Putamen (tissue), 1 donor: ENCODE measurements around the gene KRTAP10-11.
"Not testable (repeated sequence)": the region's sequence is repeated elsewhere in the genome, so short reads cannot be mapped to it uniquely, and the experiment has no call there.

Source experiments
- DNase-seq: peaks from one replicate; pipeline ENCODE4 v3.0.0-alpha.2; 2016; ENCODE audit warnings: low spot score

KRTAP10-11 gene

DNA sequence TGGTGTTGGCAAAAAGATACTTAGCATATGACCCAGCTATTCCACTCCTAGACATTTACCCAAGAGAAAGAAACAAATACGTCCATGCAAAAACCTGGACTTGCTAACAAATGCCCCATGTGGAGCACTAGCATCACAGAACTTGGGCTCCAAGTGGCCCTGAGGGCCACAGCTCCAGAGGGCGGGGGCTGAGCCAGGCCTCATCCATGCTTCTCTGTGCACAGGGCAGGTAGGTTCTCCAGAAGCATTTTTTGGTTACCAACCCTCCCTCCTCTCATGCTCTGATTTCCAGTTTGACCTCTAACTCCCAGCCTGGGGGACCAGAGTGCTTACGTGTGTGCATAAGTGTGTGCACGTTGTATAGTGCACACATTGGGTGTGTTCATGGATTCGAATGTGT is 18.5 kb downstream of the KRTAP10-11 start:
- DNase-seq: no peak

DNA sequence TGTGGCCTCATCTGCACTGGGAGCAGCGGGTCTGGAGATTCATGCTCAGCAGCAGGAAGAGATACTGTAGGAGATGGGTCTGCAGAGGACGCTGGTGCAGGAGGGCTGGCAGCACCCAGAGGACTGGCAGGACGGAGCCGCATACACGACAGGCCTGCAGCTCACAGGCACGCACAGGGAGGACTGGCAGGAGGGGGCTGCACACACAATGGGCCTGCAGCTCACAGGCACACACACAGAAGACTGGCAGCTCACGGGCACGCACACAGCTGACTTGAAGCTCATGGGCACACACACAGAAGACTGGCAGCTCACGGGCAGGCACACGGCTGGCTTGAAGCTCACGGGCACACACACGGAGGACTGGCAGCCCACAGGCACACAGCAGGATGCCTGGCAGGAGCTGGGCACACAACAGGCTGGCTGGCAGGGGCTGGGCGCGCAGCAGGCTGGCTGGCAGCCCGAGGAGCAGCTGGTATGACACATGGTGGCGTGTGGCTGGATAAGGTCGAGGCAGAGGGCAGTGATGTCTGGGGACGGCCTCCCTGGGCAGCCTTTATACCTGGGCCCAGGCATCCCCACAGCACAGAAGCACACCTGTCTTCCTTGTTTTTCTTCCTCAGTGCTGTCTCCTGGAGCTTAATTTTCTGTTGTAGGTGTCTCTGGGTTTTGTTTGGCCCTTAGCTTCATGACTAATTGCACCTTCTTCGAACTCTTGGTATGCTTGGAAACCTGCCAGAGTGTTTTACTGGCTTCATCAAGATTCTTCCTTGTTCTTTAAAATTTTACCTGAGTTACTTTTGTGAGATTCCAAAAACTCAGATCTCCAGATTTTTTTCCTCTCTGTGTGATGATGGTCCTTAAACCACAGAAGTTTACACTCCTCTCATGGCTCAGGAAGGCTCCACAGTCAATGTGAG is 20.4 kb downstream of the KRTAP10-11 start, which contains the start of gene KRTAP12-2:
Gene KRTAP12-2, minus strand, starts transcription at position 527 of the 920 bp plus-strand sequence. Its CDS starts 41 bp downstream, at position 486.
- no peak for DNase-seq

DNA sequence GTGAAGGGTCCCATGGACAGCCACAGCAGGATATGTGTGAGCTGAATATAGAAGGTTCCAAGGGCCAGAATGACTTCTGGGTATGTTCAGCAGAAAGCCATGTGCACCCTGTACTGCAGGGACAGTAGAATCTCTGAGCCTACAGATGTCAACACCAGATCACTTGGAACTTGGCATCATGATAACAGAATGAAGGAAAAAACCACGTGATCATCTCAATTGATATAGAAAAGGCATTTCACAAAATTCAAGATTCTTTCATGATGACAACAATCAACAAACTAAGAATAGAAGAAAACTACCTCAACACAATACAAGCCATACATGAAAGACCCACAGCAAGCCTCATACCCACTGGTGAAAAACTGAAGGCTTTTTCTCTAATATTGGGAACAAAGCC is 21.4 kb downstream of the KRTAP10-11 start:
- DNase-seq: no peak

DNA sequence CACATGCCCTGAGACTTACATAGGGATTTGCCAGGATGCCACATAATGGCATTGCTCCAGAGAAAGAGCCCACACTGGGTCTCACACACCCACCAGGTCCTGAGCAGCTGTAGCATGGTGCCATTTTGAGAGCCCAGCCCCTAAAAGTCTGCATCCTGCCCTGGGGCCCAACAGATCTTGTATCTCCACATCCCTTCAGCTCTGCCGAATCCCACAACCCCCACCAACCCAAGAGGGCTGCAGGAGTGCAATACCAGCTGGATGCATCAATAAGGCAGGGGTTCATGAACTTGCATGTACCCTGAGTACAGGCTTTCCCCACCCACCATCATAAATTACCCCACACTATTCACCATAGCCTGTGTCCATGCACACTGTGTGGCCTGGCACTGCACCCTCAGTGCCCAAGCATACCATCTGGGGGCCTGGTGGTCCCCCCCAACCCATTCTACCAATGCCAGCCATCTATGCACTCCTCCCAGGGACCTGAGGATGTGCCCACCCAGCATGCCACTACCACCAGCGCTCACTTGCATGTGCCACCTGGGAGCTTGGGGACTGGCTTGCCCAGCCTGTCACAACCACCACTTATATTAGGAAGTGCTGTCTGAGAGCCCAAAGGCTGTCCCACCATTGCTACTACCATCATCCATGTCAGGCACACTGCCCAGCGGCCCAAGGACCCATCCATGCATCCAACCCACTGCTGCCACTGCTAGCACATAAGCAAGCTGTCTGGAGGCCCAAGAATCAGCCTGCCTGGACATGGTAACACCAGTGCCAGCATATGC is 24.6 kb downstream of the KRTAP10-11 start:
- no peak for DNase-seq

DNA sequence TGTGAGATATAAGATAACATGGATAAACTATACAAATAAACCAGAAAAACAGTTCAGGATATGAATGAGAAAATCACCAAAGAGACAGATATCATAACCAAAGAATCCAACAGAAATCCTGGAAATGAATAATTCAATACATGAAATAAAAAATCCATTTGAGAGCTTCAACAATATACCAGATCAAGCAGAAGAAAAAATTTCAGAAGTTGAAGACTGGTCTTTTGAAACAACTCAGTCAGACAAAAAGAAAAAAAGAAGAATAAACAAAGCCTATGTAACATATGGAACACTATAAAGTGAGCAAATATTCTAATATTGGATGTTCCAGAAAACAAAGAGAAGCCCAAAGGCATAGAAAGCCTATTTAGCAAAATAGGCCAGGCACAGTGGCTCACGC is 25.7 kb downstream of the KRTAP10-11 start:
- DNase-seq: no peak

DNA sequence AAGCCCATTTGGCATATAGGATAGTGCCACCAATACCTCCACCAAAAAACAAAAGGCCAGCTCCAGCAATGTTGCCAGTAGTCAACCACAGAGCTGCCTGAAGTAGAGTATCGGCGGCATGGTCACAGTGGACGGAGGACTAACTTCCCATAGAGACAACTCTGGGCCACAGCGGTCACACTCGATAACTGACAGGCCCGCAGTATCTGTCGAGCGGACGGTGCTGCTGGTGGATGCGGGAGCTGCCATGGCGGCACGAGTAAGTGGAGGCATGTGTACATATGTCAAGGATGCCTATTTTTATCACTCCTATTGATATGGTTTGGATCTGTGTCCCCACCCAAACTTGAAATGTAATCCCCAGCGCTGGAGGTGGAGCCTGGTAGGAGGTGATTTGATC is 31.7 kb downstream of the KRTAP10-11 start:
- no peak for DNase-seq

DNA sequence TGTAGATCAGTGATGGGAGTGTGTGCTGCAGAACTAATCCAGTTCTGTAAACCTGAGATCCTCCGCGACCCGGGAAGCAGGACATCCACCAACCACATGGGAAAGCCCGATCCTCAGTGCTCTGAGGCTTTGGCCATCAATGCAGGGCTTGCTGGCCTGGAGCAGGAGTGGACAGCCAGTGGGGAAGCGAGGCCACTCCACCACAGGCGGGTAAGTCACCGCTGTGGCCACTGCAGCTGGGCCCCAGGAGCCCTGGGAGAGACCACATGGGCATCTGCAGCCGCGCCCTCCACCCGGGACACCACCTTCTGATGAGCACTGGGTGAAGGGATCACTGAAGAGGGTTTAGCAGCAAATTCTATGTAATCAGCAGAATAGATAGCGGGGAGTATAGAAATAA is 34.9 kb downstream of the KRTAP10-11 start:
- no peak for DNase-seq

DNA sequence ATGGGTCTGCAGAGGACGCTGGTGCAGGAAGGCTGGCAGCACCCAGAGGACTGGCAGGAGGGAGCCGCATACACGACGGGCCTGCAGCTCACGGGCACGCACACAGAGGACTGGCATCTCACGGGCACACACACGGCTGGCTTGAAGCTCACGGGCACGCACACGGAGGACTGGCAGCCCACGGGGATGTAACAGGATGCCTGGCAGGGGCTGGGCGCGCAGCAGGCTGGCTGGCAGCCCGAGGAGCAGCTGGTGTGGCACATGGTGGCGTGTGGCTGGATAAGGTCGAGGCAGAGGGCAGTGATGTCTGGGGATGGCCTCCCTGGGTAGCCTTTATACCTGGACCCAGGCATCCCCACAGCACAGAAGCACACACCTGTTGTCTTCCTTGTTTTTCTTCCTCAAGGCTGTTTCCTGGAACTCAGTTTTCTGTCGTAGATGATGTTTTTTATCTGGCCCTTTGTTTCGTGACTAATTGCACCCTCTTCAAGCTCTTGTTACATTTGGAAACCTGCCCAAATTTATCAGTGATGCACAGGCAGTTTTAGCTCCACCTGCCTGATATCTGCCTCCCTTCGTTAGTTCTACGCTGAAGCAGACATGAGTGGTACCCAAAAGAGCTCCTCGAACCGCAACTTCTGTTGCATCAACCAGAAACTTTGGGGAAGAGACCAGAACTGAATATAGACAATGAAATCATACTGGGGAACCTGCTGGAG is 35.8 kb downstream of the KRTAP10-11 start, which contains the start of gene KRTAP12-1:
Gene KRTAP12-1, minus strand, starts transcription at position 303 of the 719 bp plus-strand sequence. Its CDS starts 40 bp downstream, at position 263.
- DNase-seq: no peak

DNA sequence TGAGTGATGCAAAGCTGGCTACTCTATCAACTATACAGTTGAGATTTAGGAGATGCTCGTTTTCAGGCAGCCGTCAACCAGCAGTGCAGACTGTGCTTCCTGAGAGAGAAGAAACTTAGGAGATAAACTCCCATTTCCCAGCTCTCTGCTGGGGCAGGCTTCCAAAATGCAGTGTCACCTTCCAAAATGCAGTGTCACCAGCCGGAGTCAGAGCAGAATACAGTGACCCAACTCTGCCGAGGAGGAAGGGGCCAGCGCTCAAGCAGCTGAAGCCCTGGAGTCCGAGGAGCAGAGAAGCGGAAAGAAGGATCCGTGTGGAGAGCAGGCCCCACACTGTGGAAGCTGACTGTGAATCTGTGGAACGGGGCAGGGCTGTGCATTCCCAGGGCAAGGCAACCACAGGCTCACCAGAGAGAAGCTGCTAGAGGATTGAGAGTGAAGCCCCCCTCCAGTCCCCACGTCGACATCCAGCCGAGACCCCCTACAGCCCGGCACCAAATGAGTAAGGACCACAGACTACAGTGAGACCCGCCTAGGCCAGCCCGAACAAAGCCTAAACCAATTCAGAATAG is 36.5 kb downstream of the KRTAP10-11 start:
- DNase-seq: no peak

DNA sequence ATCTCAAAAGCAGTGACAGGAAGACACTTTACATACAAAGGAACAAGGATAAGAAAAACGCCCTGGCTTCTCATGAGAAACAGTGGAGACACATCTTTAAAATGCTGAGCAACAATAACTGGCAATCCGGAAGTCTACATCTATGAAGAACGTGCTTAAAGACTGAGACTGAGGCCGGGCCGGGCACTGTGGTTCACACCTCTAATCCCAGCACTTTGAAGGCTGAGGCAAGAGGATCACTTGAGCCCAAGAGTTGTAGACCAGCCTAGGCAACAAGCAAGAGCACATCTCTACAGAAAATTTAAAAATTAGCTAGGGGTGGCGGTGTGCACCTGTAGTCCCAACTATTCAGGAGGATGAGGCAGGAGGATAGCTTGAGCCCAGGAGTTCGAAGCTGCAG is 37.9 kb downstream of the KRTAP10-11 start:
- DNase-seq: no peak

DNA sequence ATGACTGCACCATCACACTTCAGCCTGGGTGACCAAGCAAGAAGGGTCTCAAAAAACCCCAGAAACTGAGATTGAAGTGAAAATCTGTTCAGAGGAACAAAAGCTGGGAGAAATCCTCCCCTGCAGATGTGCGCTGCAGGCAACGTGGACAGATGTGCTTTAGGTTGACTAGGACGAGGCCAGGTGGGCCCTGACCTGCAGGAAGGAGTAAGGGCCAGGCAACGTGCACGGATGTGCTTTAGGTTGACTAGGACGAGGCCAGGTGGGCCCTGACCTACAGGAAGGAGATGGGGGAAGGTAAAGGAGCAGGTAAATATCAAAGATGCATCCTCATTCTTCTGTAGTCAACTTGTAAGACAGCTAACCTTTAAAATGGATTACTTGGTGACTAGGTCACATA is 38.3 kb downstream of the KRTAP10-11 start:
- DNase-seq: no peak

DNA sequence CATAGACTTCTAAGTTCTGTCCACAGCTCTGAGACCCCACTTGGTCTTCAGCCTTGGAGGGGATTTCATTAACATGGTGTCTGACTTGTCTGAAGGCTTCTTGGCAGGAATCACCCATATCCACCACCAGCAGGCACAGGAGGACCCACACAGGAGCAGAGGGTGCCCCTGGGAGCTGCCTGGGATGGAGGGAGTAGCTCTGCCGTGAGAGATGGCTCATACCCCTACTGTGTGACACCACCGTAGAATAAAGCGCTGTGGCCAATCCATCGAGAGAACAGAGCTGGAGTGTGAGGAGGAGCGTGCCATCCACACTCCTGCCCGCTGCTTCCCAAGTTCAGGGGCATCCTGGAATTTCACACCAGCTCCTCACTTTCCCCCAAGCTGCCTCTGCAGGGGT is 38.8 kb downstream of the KRTAP10-11 start:
- not testable (repeated sequence) for DNase-seq

DNA sequence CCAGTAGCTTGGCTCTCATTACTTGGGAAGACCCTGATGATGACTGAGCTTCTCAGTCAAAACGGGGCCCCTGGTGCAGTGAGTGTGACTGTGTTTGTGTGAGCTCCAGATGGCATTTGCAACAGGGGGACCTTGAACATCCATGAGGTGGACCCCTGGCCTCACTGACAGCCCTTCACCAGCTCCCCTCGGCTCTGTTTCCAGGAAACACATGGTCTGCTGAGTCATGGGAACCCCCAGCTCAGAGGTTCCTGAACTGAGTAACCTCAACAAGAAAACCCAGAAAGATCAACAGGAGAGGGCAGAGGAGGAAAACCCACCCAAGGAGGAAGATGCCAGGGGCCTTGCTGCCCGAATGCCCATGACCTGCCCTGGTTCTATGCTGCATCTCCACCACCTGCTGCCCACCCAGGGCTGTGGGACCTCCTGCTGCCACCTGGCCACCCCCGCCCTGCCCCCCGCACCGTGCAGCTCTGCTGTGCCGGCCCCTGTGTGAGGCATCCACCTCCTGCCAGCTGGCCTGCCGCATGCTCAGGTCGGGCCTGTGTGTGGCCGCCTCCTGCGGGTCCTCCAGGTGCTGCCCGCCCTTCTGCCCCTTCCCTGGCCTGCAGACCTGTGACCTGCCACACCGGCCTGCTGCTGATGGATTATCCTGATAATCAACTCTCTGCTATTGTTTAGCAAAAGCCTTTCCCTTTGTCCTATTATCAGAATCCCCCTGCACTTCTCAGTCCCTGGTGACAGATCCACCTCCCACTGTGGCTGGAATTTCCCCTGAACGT is 40.0 kb downstream of the KRTAP10-11 start:
- no peak for DNase-seq

DNA sequence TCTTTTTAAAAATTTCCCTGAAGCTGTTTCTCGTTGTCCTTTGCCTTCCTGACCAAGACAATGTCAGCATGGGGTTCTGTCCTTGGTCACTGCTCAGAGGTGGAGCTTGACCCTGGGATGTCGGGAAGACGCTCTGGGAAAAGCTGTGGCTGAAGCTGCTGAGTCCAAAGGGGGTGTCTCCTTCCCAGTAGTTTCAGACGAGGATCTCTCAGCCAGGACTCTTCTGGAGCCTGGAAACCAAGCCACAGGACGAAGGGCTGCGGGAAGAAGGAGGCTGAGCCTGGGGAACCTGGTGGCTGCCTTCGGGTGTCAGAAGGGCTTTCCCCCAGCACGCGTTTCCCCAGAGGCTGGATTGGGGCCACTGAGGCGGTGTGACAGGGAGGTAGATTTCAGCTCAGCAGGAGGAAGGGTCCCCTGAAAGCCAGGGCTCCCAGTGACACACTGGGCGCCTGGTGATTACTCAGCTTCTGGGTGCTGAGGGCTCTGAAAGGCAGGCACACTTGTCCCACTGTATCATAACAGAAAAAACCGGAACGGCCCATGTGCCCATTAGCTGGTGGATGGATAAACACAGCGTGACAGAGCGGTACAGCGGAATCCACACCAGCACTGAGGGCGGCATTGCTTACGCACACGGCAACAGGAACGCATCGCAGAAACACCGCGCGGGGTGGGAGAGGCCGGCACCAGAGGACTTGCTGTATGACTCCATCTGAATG is 40.8 kb downstream of the KRTAP10-11 start:
- DNase-seq: no peak

DNA sequence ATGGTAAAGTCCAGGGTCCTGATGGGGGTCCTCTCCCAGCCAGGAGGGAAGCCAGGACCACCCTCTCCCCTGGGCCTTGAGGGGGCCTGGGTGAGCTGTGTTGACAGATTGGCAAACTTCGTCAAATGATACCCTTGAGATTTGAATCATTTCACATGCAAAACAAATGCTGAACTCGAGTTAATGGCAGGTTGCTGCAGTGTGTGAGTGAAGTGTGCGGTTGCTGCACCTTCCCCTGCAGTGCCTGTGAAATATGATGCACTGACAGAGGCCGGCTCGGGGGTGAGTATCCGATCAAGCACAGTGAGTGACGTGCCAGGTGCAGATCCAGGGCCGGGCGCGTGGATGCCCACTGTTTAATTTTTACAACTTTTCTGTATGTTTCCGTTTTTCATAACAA is 41.5 kb downstream of the KRTAP10-11 start:
- no peak for DNase-seq

DNA sequence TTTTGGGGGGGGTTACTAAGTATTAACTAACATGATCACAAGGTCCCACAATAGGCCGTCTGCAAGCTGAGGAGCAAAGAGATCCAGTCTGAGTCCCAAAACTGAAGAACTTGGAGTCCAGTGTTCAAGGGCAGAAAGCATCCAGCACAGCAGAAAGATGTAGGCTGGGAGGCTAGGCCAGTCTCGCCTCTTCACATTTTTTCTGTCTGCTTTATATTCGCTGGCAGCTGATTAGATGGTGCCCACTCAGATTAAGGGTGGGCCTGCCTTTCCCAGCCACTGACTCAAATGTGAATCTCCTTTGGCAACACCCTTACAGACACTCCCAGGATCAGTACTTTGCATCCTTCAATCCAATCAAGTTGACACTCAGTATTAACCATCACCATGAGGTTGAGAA is 43.5 kb downstream of the KRTAP10-11 start:
- DNase-seq: not testable (repeated sequence)

DNA sequence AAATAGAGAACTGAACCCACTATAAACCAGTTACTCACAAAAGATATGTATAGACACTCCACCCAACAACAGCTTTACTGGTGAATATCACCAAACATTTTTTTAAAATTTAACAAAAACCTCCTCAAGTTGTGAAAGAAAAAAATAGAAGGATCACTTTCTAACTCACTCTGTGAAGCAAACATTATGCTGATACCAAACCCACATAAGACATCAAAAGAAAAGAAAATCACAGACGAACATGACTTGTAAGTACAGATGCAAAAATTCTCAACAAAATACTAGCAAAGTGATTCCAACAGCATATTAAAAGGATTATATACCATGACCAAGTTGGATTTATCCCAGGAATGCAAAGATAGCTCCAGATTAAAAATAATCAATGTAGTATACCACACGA is 45.5 kb downstream of the KRTAP10-11 start:
- DNase-seq: no peak

DNA sequence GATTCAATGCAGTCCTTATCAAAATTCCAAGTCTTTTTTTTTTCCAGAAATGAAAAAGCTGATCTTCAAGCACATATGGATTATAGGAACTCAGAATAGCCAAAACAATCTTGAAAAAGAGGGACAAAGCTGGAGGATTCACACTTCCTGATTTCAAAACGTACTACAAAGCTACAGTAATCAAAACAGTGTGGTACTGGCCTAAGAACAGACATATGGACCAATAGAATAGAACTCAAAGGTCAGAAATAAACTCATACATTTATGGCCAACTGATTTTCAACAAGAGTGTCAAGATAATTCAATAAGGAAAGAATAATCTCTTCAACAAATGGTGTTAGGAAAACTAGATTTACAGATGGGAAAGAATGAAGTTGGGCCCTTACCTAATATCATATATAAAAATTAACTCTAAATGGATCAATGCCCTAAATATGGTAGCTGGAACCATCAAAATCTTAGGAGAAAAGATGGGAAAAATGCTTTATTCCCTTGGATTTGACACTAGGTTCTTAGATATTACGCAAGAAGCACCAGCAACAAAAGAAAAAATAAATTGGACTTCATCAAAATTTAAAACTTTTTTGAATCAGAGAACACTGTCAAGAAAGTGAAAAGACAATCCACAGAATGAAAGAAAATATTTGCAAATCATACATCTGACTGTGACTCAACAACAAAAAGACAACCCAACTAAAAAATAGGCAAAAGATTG is 46.7 kb downstream of the KRTAP10-11 start:
- no peak for DNase-seq

DNA sequence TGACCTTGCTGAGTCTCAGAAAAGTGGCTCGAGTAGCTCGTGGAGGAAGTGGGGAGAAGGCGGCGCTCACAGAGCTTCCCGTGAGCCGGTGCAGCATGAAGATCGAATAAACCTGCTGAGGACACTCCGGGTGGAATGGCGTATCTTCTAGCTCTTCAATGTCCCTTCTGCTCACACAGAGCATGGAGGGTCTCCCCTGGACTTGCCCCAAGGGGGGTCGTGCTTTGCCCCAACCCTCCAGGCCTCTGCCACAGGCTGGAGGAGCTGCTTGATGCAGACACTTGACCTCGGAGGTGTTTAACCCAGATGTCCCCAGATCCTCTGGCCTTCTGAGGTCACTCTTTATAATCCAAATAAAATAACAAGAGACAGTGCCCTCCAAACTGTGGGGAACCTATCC is 48.6 kb downstream of the KRTAP10-11 start:
- DNase-seq: no peak

DNA sequence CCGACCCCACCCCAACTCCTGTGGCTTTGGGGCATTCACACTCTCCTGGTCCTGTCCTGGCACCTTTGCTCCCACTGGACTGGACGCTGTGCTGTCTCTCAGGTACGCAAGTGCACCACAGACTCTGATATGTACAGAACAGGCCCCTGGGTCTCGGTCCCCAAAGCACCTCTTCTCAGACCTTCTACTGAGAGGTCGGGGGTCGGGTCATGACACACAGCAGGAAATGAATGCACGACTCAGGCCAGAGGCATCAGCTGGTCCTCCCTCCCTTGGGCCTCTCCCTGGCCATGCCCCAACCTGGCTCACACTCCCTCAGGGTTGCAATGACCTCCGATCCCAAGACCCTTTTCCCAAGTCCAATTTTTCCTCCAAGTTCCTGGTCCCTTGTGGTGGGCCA is 49.0 kb downstream of the KRTAP10-11 start:
- DNase-seq: no peak
